GM21447 (cell line): ENCODE results near the gene ARHGEF26.

Experiments
- ATAC-seq: cut with Tn5 transposase; IDR thresholded peaks from one replicate; pipeline ENCODE4 v1.9.1; 2021; ENCODE audit not compliant: unreplicated experiment

The ARHGEF26 gene

GRCh38 chr3:154112146-154112852 is 8.9 kb upstream of the ARHGEF26 start:
- no peak for ATAC-seq

GRCh38 chr3:154113609-154114008 is 7.6 kb upstream of the ARHGEF26 start:
- no peak for ATAC-seq

GRCh38 chr3:154115332-154115731 is 5.9 kb upstream of the ARHGEF26 start:
- ATAC-seq = no peak

- no peak for ATAC-seq
These were observed 1.2 kb upstream of the ARHGEF26 start for GRCh38 chr3:154119951-154120350.

GRCh38 chr3:154121701-154122551 is 736 bp downstream of the ARHGEF26 start:
- ATAC-seq = peak; percentile 46

- ATAC-seq = no peak
These were observed 1.3 kb downstream of the ARHGEF26 start for GRCh38 chr3:154122552-154122911.

- no peak for ATAC-seq
These were observed 1.8 kb downstream of the ARHGEF26 start for GRCh38 chr3:154122912-154123559.

GRCh38 chr3:154123906-154124305 is 2.7 kb downstream of the ARHGEF26 start:
- no peak for ATAC-seq

- no peak for ATAC-seq
These were observed 4.3 kb downstream of the ARHGEF26 start for GRCh38 chr3:154125378-154126030.

- ATAC-seq = no peak
These were observed 5.5 kb downstream of the ARHGEF26 start for GRCh38 chr3:154126651-154127050.

- ATAC-seq = no peak
These were observed 8.4 kb downstream of the ARHGEF26 start for GRCh38 chr3:154129625-154130024.

- ATAC-seq = no peak
These were observed 9.3 kb downstream of the ARHGEF26 start for GRCh38 chr3:154130540-154130939.

GRCh38 chr3:154131830-154132229 is 10.6 kb downstream of the ARHGEF26 start:
- ATAC-seq = no peak

- no peak for ATAC-seq
These were observed 11.7 kb downstream of the ARHGEF26 start for GRCh38 chr3:154132777-154133375.

GRCh38 chr3:154135511-154136173 is 14.5 kb downstream of the ARHGEF26 start:
- ATAC-seq = no peak

GRCh38 chr3:154137036-154137435 is 15.8 kb downstream of the ARHGEF26 start:
- no peak for ATAC-seq

GRCh38 chr3:154139996-154140436 is 18.8 kb downstream of the ARHGEF26 start:
- no peak for ATAC-seq

GRCh38 chr3:154142608-154143007 is 21.4 kb downstream of the ARHGEF26 start:
- no peak for ATAC-seq

GRCh38 chr3:154143873-154144272 is 22.7 kb downstream of the ARHGEF26 start:
- ATAC-seq = no peak

GRCh38 chr3:154144825-154145465 is 23.8 kb downstream of the ARHGEF26 start:
- no peak for ATAC-seq
